Right lobe of liver (tissue), 4 donors: ENCODE results near the gene CPT1A.

Experiments used
- POLR2A ChIP-seq: fragments of 450-650 bp; IDR thresholded peaks from one replicate; pipeline ENCODE4 v1.6.1; 2017; ENCODE audit warnings: antibody characterized with exemption, mild to moderate bottlenecking
- TF ChIP-seq, protein P1 (sequence below), 4 donors: fragments of 200-600 bp in 3 of 4; fragments of 450-650 bp in 1 of 4; IDR thresholded peaks; one replicate each; pipeline versions ENCODE4 v1.5.1 to v1.8.0; 2016 to 2022; ENCODE audit warnings: antibody characterized with exemption in 4 of 4, mild to moderate bottlenecking in 2 of 4
- donor health status: DM: no; HTN: no; CAD: no.
- donor health status: DM: no; HTN: no; CAD: no.
- donor health status: DM: no; HTN: yes; CAD: no.

DNA sequence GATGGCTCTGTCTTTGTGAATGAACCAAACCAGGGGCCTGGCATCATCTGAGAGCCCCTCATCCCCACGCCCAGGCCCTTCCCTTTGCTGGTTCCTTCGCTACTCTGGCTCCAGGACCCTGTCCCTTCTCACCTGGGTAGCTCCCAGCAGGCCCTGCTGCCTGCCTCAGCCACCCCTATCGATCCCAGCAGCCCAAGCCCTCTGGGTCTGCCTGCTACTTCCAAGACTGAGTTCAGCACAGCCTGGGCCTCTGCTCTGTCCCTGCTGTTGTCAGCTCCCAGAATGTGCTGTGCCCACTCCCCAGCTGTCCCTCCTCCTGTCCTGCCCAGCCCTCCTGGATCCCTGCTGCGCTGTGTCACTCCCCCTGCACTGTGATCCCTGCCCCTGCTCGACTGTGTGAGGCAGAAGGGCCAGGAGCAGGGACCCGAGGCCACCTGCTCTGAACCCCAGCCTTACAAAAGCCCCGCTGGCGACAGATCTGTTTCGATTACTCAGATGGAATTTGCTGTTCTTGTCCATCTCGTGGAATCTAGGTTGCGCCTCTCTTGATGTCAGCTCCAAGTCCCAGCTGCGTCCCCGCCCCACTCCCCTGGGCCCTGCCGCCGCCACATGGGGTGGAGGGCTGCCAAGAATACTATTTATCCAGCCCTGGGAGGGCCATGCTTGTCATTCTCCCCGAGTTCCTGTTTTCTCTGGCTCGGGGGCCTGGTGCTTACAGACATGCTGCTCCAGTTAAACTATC, 48.9 kb upstream of the CPT1A start:
- TF ChIP-seq, protein P1, sequence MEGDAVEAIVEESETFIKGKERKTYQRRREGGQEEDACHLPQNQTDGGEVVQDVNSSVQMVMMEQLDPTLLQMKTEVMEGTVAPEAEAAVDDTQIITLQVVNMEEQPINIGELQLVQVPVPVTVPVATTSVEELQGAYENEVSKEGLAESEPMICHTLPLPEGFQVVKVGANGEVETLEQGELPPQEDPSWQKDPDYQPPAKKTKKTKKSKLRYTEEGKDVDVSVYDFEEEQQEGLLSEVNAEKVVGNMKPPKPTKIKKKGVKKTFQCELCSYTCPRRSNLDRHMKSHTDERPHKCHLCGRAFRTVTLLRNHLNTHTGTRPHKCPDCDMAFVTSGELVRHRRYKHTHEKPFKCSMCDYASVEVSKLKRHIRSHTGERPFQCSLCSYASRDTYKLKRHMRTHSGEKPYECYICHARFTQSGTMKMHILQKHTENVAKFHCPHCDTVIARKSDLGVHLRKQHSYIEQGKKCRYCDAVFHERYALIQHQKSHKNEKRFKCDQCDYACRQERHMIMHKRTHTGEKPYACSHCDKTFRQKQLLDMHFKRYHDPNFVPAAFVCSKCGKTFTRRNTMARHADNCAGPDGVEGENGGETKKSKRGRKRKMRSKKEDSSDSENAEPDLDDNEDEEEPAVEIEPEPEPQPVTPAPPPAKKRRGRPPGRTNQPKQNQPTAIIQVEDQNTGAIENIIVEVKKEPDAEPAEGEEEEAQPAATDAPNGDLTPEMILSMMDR (IDR thresholded peaks at IDR 0.05) = no peak
- TF ChIP-seq POLR2A = no peak
